ENCODE measurements around the gene NLGN1. TPM values are rescaled to one million over a fixed set of nuclear protein-coding genes. Genes with fewer than 3 reads are reported as not detected.
A peak's percentile ranks its signal among the peaks of the same experiment; 100 is the strongest.

NLGN1 gene
- total RNA-seq, 4 donors from 2014 or later, result 0.80 to 4.4 (median 1.8) TPM

- H3K4me3 ChIP-seq (ENCODE audit: low read depth, poor library complexity, severe bottlenecking), result peak overlapping the region; percentile 36
- intact Hi-C loops (cut with DNase I; ENCODE audit: low total_unique reads), result no loop called here
- TF ChIP-seq, protein P1, sequence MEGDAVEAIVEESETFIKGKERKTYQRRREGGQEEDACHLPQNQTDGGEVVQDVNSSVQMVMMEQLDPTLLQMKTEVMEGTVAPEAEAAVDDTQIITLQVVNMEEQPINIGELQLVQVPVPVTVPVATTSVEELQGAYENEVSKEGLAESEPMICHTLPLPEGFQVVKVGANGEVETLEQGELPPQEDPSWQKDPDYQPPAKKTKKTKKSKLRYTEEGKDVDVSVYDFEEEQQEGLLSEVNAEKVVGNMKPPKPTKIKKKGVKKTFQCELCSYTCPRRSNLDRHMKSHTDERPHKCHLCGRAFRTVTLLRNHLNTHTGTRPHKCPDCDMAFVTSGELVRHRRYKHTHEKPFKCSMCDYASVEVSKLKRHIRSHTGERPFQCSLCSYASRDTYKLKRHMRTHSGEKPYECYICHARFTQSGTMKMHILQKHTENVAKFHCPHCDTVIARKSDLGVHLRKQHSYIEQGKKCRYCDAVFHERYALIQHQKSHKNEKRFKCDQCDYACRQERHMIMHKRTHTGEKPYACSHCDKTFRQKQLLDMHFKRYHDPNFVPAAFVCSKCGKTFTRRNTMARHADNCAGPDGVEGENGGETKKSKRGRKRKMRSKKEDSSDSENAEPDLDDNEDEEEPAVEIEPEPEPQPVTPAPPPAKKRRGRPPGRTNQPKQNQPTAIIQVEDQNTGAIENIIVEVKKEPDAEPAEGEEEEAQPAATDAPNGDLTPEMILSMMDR (IDR thresholded peaks at IDR 0.05), result no peak
- TF ChIP-seq POLR2A (IDR thresholded peaks at IDR 0.05), result no peak
- DNase-seq (ENCODE audit: low spot score in 2 of 2), result no peak
- 1 to 2% methylated on average over 10 of the region's 10 CpGs for WGBS, 2 donors
These were observed 2.5 kb upstream of the NLGN1 start for GRCh38 chr3:173395073-173395411.

- intact Hi-C loops (cut with DNase I; ENCODE audit: low total_unique reads), result no loop called here
- peak; percentile 79 to 97 for DNase-seq (ENCODE audit: low spot score in 2 of 2)
- 0% methylated on average over 54 to 61 of the region's 71 CpGs for WGBS, 2 donors
- H3K4me3 ChIP-seq (ENCODE audit: low read depth, poor library complexity, severe bottlenecking), result peak overlapping the region; percentile 36
- TF ChIP-seq POLR2A (IDR thresholded peaks at IDR 0.05), result no peak
- TF ChIP-seq, protein P1 (IDR thresholded peaks at IDR 0.05), result no peak
These were observed 1.9 kb upstream of the NLGN1 start for GRCh38 chr3:173395412-173396181.

GRCh38 chr3:173396191-173397041, 1.1 kb upstream of the NLGN1 start:
- intact Hi-C loops (cut with DNase I; ENCODE audit: low total_unique reads), result no loop called here
- peak in 1 of 2 donors; percentile 77 for DNase-seq (ENCODE audit: low spot score in 2 of 2)
- 1 to 2% methylated on average over 29 of the region's 29 CpGs for WGBS, 2 donors
- peak overlapping the region; percentile 36 for H3K4me3 ChIP-seq (ENCODE audit: low read depth, poor library complexity, severe bottlenecking)
- no peak for TF ChIP-seq POLR2A (IDR thresholded peaks at IDR 0.05)
- TF ChIP-seq, protein P1 (IDR thresholded peaks at IDR 0.05), result no peak

- H3K4me3 ChIP-seq (ENCODE audit: low read depth, poor library complexity, severe bottlenecking), result peak overlapping the region; percentile 57
- intact Hi-C loops (cut with DNase I; ENCODE audit: low total_unique reads), result no loop called here
- TF ChIP-seq, protein P1 (IDR thresholded peaks at IDR 0.05), result no peak
- no peak for TF ChIP-seq POLR2A (IDR thresholded peaks at IDR 0.05)
- 8 to 9% methylated on average over 15 of the region's 15 CpGs for WGBS, 2 donors
- peak in 1 of 2 donors; percentile 76 for DNase-seq (ENCODE audit: low spot score in 2 of 2)
These were observed 551 bp downstream of the NLGN1 start for GRCh38 chr3:173398111-173398479.

- TF ChIP-seq, protein P1 (IDR thresholded peaks at IDR 0.05), result no peak
- TF ChIP-seq POLR2A (IDR thresholded peaks at IDR 0.05), result no peak
- H3K4me3 ChIP-seq (ENCODE audit: low read depth, poor library complexity, severe bottlenecking), result no peak overlapping the region
- intact Hi-C loops (cut with DNase I; ENCODE audit: low total_unique reads), result no loop called here
- 90 to 95% methylated on average over 1 of the region's 1 CpG for WGBS, 2 donors
- no peak for DNase-seq (ENCODE audit: low spot score in 2 of 2)
These were observed 1.5 kb downstream of the NLGN1 start for GRCh38 chr3:173399044-173399443.

All from lower leg skin (tissue), 4 donors.